Dermis blood vessel endothelial cell (primary cell): Measurements from ENCODE around the gene DYNLT5. TPM values are rescaled to one million over a fixed set of nuclear protein-coding genes. Genes with fewer than 3 reads are reported as not detected.
"Not testable (repeated sequence)": the region's sequence is repeated elsewhere in the genome, so short reads cannot be mapped to it uniquely, and the experiment has no call there.

Source experiments
- DNase-seq: peaks from one replicate; pipeline ENCODE4 v3.0.0; 2010
- total RNA-seq: library from RNA; depleted of rRNA; stranded (reverse); fragments of >200 nt; gene quantifications from 2 replicates; pipeline ENCODE4 v1.2.3, GENCODE V29; 2014

DYNLT5 gene
- total RNA-seq, 1 donor from 2014 or later = 3.9 TPM

- DNase-seq = no peak
Observed at GRCh38 chr1:66791621-66792610, 39.7 kb downstream of the DYNLT5 start.

DNA sequence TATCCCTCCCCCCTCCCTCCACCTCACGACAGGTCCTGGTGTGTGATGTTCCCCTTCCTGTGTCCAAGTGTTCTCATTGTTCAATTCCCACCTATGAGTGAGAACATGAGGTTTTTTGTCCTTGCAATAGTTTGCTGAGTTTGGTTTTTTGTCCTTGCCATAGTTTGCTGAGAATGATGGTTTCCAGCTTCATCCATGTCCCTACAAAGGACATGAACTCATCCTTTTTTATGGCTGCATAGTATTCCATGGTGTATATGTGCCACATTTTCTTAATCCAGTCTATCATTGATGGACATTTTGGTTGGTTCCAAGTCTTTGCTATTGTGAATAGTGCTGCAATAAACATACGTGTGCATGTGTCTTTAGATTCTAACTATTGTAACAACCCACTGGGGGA, 43.6 kb downstream of the DYNLT5 start:
- not testable (repeated sequence) for DNase-seq

GRCh38 chr1:66809245-66809644, 57.0 kb downstream of the DYNLT5 start:
- DNase-seq = no peak

DNA sequence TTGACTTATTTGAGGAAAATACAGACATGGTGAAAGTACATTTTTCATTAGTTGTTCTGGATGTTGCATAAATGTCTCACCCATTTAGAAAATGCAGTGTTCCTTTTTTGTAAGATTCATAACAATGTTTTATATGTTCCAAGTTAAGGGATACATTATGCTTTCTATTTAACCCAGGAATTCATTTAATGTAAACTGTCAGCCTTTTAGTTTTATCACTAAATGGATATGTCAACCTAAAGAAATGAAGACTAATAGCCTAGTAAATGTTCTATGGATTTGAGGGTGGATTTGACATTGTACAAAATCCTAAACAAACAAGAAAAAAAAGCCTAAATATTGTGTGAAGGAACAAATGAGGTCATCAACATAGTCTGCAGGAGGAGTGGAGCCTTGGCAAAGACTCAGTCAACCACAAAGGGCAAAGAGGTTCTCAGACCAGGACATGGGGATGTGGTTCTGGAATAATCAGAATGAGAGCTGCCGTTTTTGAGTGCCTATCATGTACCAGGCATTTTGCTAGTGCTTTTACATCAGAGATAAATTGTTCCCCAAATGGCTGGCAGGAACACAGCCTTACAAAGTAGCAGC, 57.6 kb downstream of the DYNLT5 start:
- DNase-seq = no peak

GRCh38 chr1:66824771-66825170, 72.5 kb downstream of the DYNLT5 start:
- DNase-seq = no peak

Other genes with a start within 250 kb of the DYNLT5 start
- 37.4 and 48.0 TPM in 2 replicates for gene SGIP1, start 218.3 kb upstream of the DYNLT5 start, total RNA-seq
- not detected in 2 replicates for gene INSL5, start 48.8 kb downstream of the DYNLT5 start, total RNA-seq
- 2.1 and 3.7 TPM in 2 replicates for gene DNAI4, start 172.4 kb downstream of the DYNLT5 start, total RNA-seq
- gene MIER1, start 172.5 kb downstream of the DYNLT5 start, total RNA-seq = 26.9 and 34.0 TPM in 2 replicates